Fibroblast of villous mesenchyme (primary cell): ENCODE results near the gene OR5B2. TPM values are rescaled to one million over a fixed set of nuclear protein-coding genes. Genes with fewer than 3 reads are reported as not detected.

Experiments used
- DNase-seq: peaks from one replicate; pipeline ENCODE4 v3.0.0-alpha.2; 2010; ENCODE audit warnings: low read depth
- H3K4me3 ChIP-seq: 2 replicates; pipeline ENCODE4 v1.5.1; 2011; ENCODE audit warnings: low read depth, mild to moderate bottlenecking, low read length
- total RNA-seq: library from RNA; depleted of rRNA; stranded (reverse); fragments of >200 nt; gene quantifications from 2 replicates; pipeline ENCODE4 v1.2.3, GENCODE V29; 2012
- TF ChIP-seq, protein P1 (sequence below): IDR thresholded peaks from 2 replicates; pipeline ENCODE4 v1.5.1; 2012; ENCODE audit warnings: low read depth, mild to moderate bottlenecking, low read length; ENCODE audit not compliant: insufficient read depth

Gene OR5B2
- total RNA-seq: not detected in 2 replicates

GRCh38 chr11:58428021-58428420, at the start of gene OR5B2:
Gene OR5B2, minus strand, starts transcription at chr11:58428121. Its CDS starts 4,860 bp downstream, at chr11:58423261.
- TF ChIP-seq, protein P1, sequence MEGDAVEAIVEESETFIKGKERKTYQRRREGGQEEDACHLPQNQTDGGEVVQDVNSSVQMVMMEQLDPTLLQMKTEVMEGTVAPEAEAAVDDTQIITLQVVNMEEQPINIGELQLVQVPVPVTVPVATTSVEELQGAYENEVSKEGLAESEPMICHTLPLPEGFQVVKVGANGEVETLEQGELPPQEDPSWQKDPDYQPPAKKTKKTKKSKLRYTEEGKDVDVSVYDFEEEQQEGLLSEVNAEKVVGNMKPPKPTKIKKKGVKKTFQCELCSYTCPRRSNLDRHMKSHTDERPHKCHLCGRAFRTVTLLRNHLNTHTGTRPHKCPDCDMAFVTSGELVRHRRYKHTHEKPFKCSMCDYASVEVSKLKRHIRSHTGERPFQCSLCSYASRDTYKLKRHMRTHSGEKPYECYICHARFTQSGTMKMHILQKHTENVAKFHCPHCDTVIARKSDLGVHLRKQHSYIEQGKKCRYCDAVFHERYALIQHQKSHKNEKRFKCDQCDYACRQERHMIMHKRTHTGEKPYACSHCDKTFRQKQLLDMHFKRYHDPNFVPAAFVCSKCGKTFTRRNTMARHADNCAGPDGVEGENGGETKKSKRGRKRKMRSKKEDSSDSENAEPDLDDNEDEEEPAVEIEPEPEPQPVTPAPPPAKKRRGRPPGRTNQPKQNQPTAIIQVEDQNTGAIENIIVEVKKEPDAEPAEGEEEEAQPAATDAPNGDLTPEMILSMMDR: no peak
- no peak for DNase-seq
- H3K4me3 ChIP-seq: no peak within 1 kb of the TSS

GRCh38 chr11:58471892-58472291, 44.0 kb upstream of the OR5B2 start:
- TF ChIP-seq, protein P1: no peak
- H3K4me3 ChIP-seq: no peak overlapping the region
- DNase-seq: no peak

DNA sequence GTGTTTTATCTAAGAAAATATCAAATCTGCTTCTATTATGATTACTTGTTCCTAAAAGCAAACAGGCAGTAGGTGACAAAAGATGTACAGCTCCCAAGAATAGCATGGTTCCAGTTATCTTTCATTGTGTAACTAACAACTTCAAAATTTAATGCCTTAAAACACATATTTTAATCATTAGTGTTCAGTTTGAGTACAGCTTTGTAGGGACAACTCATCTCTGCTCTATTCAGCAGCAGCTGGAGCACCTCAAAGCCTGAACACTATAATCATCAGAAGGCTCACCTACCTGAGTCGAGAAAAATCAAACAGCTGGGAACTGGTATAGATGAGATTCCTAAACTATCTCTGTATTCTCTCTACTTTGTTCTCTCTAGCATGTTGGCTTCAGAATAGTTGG, 38.4 kb upstream of the OR5B2 start:
- no peak overlapping the region for H3K4me3 ChIP-seq
- TF ChIP-seq, protein P1: no peak
- no peak for DNase-seq

- TF ChIP-seq, protein P1: no peak
Observed at GRCh38 chr11:58465690-58466089, 37.8 kb upstream of the OR5B2 start.

DNA sequence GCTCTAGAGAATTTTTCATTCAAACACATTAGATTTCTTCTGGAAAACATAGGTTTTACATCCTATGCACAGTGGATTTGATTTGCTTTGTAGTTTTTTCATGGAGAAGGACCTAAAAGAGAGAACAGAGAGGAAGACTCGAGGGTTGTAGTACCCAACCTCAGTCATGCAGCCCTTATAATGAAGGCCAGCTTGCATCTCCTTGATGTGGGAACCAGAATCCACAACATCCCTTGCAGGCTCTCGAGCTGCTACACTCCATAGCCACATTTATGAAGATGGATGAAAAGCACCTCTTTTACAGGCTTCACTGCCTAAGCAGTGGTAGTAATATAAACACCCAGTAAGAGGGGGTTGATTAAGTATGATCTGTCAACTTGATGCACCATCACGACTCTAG, 23.7 kb upstream of the OR5B2 start:
- TF ChIP-seq, protein P1: no peak
- no peak overlapping the region for H3K4me3 ChIP-seq
- DNase-seq: no peak

More at GRCh38 chr11:58465690-58466089, 37.8 kb upstream of the OR5B2 start:
- no peak for DNase-seq
- H3K4me3 ChIP-seq: no peak overlapping the region

DNA sequence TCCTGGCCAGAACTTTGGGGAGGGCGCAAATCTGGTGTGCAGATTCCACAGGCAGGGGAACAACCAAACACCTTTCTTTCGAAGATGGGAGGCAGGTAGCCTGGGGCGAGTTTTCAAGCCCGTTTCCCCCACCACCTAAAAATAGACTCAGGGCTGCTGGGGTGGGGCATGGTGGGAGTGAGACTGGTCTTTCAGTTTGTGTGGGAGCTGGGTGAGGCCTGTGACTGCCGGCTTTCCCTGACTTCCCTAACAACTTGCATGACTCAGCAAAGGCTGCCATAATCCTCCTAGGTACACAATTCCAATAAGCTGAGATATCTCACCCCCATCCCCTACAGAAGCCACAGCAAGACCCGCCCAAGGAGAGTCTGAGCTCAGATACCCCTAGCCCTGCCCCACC, 18.4 kb upstream of the OR5B2 start:
- TF ChIP-seq, protein P1: no peak
- DNase-seq: no peak
- no peak overlapping the region for H3K4me3 ChIP-seq

DNA sequence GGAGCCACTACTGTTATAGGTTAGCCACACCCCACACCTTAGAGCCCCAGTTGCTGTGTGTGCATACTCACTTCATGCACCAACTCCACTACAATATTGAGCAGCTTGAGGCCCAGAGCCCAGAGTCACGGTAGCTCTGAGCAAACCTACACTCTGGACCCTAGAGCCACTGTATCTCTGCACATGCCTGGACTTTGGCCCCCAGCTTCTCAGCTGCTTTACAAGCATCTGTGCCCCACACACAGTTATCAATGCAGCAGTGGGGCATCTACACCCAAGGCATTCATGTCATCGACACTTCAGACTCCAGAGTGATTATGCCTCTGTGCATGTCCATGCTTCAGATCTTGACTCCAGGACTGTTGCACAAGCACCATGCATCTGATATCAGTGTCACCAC, 16.4 kb upstream of the OR5B2 start:
- TF ChIP-seq, protein P1: no peak
- no peak for DNase-seq

More for the DNA sequence above, 16.4 kb upstream of the OR5B2 start:
- H3K4me3 ChIP-seq: no peak overlapping the region
